Endodermal cell (in vitro differentiated cells): ENCODE data around the gene CALML5. TPM values are rescaled to one million over a fixed set of nuclear protein-coding genes. Genes with fewer than 3 reads are reported as not detected.

Experiments
- DNase-seq: peaks from one replicate; pipeline ENCODE4 v3.0.0-alpha.2; 2017
- H3K27ac ChIP-seq: 2 replicates; pipeline ENCODE4 v1.5.1; 2013; ENCODE audit warnings: mild to moderate bottlenecking, low read depth, low read length, moderate library complexity
- H3K27me3 ChIP-seq: 2 replicates; pipeline ENCODE4 v1.6.1; 2013; ENCODE audit warnings: mild to moderate bottlenecking, low read length, moderate library complexity; ENCODE audit not compliant: insufficient read depth, control insufficient read depth, poor library complexity, severe bottlenecking
- H3K36me3 ChIP-seq: 2 replicates; pipeline ENCODE4 v1.7.0; 2013; ENCODE audit warnings: mild to moderate bottlenecking, low read length, moderate library complexity; ENCODE audit not compliant: control insufficient read depth, insufficient read depth
- H3K4me1 ChIP-seq: one replicate; pipeline ENCODE4 v1.7.0; 2013; ENCODE audit warnings: low read length; ENCODE audit not compliant: control insufficient read depth, insufficient read depth
- H3K4me3 ChIP-seq: 2 replicates; pipeline ENCODE4 v1.5.1; 2013; ENCODE audit warnings: mild to moderate bottlenecking, low read length, moderate library complexity
- H3K9ac ChIP-seq: 2 replicates; pipeline ENCODE4 v1.6.1; 2013; ENCODE audit warnings: mild to moderate bottlenecking, low read length, moderate library complexity; ENCODE audit not compliant: poor library complexity, severe bottlenecking; ENCODE audit errors: extremely low read depth
- H3K9me3 ChIP-seq: 2 replicates; pipeline ENCODE4 v1.6.1; 2013; ENCODE audit warnings: mild to moderate bottlenecking, low read length, moderate library complexity; ENCODE audit not compliant: control insufficient read depth
- H3K27ac Mint-ChIP-seq: 2 replicates; pipeline ENCODE4 v1.8.0; 2020; ENCODE audit warnings: mixed read lengths
- H3K27me3 Mint-ChIP-seq: 2 replicates; pipeline ENCODE4 v1.8.0; 2021; ENCODE audit warnings: mild to moderate bottlenecking, mixed read lengths; ENCODE audit not compliant: insufficient read depth
- H3K36me3 Mint-ChIP-seq: 2 replicates; pipeline ENCODE4 v1.8.0; 2020; ENCODE audit warnings: low read depth, mixed read lengths
- H3K4me1 Mint-ChIP-seq: 2 replicates; pipeline ENCODE4 v1.8.0; 2020; ENCODE audit warnings: mixed read lengths
- H3K4me3 Mint-ChIP-seq: 2 replicates; pipeline ENCODE4 v1.8.0; 2020; ENCODE audit warnings: mild to moderate bottlenecking, moderate library complexity, mixed read lengths
- H3K9me3 Mint-ChIP-seq: 2 replicates; pipeline ENCODE4 v1.8.0; 2020; ENCODE audit warnings: mild to moderate bottlenecking, mixed read lengths
- CTCF ChIP-seq: fragments of 200-600 bp; sonication (generic); conservative IDR thresholded peaks from 2 replicates; pipeline ENCODE4 v1.5.0; 2021; ENCODE audit warnings: antibody characterized with exemption, mild to moderate bottlenecking
- WGBS, 2 experiments: methylation state at CpG; one replicate each; pipeline versions ENCODE4 v1.1.5 to v1.1.7; 2013; ENCODE audit warnings: missing lambda C conversion rate in 2 of 2, mixed read lengths in 1 of 2; ENCODE audit not compliant: insufficient coverage in 1 of 2, insufficient read length in 1 of 2; 5-methylcytosine and 5-hydroxymethylcytosine counted together
- total RNA-seq, 2 donors: library from RNA; stranded (reverse); fragmentation: NEBNext Ultra II Directional in 1 of 2; extraction: Animal tissue kit (Norgen Biotek cat#: 25700) in 1 of 2; gene quantifications; 2 replicates in 1 of 2; 3 replicates in 1 of 2; pipeline ENCODE4 v1.2.1, GENCODE V29; 2021

Gene CALML5
- total RNA-seq, 2 donors from 2014 or later: not detected

GRCh38 chr10:5488272-5489161 lies 10.9 kb downstream of the CALML5 start:
- peaks cover 41% of the 10 kb centered on the region for H3K4me1 Mint-ChIP-seq
- Histone ChIP-seq H3K9ac (no peak overlapping the region), H3K27ac (no peak overlapping the region), H3K36me3 (no peaks in the 10 kb centered on the region), H3K27me3 (no peaks in the 10 kb centered on the region), H3K4me3 (no peak overlapping the region), H3K9me3 (peaks cover 4% of the 10 kb centered on the region), H3K4me1 (peaks cover 1% of the 10 kb centered on the region)
- DNase-seq: peak; percentile 81
- peak overlapping the region; percentile 76 for H3K27ac Mint-ChIP-seq
- WGBS, 2 experiments: 88 to 95% methylated on average over 20 to 27 of the region's 27 CpGs
- no peaks in the 10 kb centered on the region for H3K36me3 Mint-ChIP-seq
- no peak for TF ChIP-seq CTCF
- no peak overlapping the region for H3K4me3 Mint-ChIP-seq
- peaks cover 14% of the 10 kb centered on the region for H3K9me3 Mint-ChIP-seq
- peaks cover 10% of the 10 kb centered on the region for H3K27me3 Mint-ChIP-seq

GRCh38 chr10:5486853-5487235 lies 12.5 kb downstream of the CALML5 start:
- WGBS, 2 experiments: 83 to 86% methylated on average over 6 to 9 of the region's 9 CpGs
- H3K9ac ChIP-seq: no peak overlapping the region
- H3K4me3 ChIP-seq: no peak overlapping the region
- DNase-seq: no peak
- no peaks in the 10 kb centered on the region for H3K36me3 ChIP-seq
- TF ChIP-seq CTCF: no peak
- peaks cover 10% of the 10 kb centered on the region for H3K27me3 Mint-ChIP-seq
- H3K36me3 Mint-ChIP-seq: no peaks in the 10 kb centered on the region
- H3K9me3 ChIP-seq: peaks cover 4% of the 10 kb centered on the region
- H3K4me3 Mint-ChIP-seq: no peak overlapping the region
- H3K27me3 ChIP-seq: no peaks in the 10 kb centered on the region
- peak overlapping the region; percentile 11 for H3K27ac Mint-ChIP-seq
- peaks cover 44% of the 10 kb centered on the region for H3K4me1 Mint-ChIP-seq
- no peak overlapping the region for H3K27ac ChIP-seq
- H3K4me1 ChIP-seq: peaks cover 6% of the 10 kb centered on the region
- H3K9me3 Mint-ChIP-seq: peaks cover 2% of the 10 kb centered on the region

GRCh38 chr10:5485948-5486852 lies 13.2 kb downstream of the CALML5 start:
- Histone ChIP-seq H3K4me3 (no peak overlapping the region), H3K9ac (no peak overlapping the region), H3K36me3 (no peaks in the 10 kb centered on the region), H3K27me3 (no peaks in the 10 kb centered on the region), H3K27ac (no peak overlapping the region), H3K4me1 (peaks cover 6% of the 10 kb centered on the region), H3K9me3 (peaks cover 4% of the 10 kb centered on the region)
- no peak for TF ChIP-seq CTCF
- Mint-ChIP-seq H3K4me1 (peaks cover 50% of the 10 kb centered on the region), H3K27ac (no peak overlapping the region), H3K36me3 (no peaks in the 10 kb centered on the region), H3K27me3 (peaks cover 10% of the 10 kb centered on the region), H3K4me3 (no peak overlapping the region), H3K9me3 (no peaks in the 10 kb centered on the region)
- WGBS, 2 experiments: 76 to 93% methylated on average over 4 to 13 of the region's 13 CpGs
- DNase-seq: no peak
